LNCAP (cell line): Measurements from ENCODE around the gene UBL7.

Source experiments
- TF ChIP-seq, protein P1 (sequence below): fragments of 450-650 bp; IDR thresholded peaks from 2 replicates; pipeline ENCODE4 v1.5.1; 2017; ENCODE audit warnings: mild to moderate bottlenecking

The UBL7 gene

DNA sequence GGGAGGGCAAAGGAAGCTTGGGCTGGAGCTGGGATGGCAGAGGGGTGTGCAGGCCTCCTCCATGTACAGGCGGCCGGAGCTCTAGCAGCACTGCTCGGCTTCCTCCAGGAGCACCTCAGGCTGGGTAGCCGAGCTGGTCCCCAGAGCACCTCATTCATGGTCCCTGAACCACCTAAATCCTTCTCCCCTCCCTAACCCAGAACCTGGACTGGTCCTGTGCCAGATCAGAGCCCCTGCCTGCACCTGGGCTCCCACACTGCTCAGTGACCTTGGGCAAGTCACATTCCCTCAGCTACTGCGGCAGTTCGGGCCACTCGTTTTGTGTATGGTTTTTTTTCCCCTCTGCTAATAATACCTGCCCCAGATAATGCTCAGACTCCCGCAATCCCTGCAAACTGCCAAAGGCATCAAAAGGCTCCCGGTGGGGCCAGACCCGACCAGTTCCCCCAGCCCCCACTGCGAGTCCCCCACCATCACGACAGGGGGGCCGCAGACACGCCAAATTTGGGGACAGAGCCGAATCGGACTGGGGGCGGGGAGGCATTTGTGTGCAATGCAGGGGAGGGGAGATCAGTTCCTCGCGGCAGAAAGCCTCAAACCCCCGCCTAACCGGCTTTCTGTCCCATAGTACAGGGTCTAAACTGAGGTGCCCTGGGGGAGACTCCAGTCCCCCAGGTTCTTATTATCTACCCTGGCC, 28.5 kb downstream of the UBL7 start:
- TF ChIP-seq, protein P1, sequence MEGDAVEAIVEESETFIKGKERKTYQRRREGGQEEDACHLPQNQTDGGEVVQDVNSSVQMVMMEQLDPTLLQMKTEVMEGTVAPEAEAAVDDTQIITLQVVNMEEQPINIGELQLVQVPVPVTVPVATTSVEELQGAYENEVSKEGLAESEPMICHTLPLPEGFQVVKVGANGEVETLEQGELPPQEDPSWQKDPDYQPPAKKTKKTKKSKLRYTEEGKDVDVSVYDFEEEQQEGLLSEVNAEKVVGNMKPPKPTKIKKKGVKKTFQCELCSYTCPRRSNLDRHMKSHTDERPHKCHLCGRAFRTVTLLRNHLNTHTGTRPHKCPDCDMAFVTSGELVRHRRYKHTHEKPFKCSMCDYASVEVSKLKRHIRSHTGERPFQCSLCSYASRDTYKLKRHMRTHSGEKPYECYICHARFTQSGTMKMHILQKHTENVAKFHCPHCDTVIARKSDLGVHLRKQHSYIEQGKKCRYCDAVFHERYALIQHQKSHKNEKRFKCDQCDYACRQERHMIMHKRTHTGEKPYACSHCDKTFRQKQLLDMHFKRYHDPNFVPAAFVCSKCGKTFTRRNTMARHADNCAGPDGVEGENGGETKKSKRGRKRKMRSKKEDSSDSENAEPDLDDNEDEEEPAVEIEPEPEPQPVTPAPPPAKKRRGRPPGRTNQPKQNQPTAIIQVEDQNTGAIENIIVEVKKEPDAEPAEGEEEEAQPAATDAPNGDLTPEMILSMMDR = no peak

GRCh38 chr15:74431645-74432044, 29.3 kb downstream of the UBL7 start:
- TF ChIP-seq, protein P1 = no peak

- TF ChIP-seq, protein P1 = no peak
Observed at GRCh38 chr15:74431116-74431515, 29.8 kb downstream of the UBL7 start.

DNA sequence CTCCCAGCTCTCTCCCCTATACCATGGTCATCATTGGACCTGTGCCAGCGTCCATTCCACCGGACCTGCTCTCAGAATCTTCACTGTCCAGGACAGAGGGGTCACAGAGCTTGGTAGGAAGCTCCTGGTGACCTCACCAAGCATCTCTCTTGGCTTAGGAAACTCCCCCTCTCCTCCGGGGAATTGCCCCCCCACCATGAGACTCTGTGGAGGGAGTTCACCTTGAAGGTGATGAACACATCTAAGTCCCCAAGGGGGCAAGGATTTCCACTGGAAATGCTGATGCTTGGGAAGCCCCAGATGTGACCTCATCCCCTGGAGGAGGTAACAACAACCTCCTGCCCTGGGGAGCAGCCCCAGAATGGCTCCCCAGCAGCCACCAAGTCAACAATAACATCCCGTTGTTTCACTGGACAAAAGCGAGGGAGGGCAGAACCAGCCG, 30.4 kb downstream of the UBL7 start:
- TF ChIP-seq, protein P1 = no peak

- TF ChIP-seq, protein P1 = no peak
Observed at GRCh38 chr15:74429781-74430400, 31.1 kb downstream of the UBL7 start.

GRCh38 chr15:74428970-74429780, 31.8 kb downstream of the UBL7 start:
- TF ChIP-seq, protein P1 = no peak

- TF ChIP-seq, protein P1 = no peak
Observed at GRCh38 chr15:74428442-74428787, 32.5 kb downstream of the UBL7 start.
